Hepatocyte (in vitro differentiated cells): ENCODE measurements around the gene MYO1B. TPM values are rescaled to one million over a fixed set of nuclear protein-coding genes. Genes with fewer than 3 reads are reported as not detected.

Experiments used
- DNase-seq: peaks from one replicate; pipeline ENCODE4 v3.0.0-alpha.2; 2016; ENCODE audit warnings: low spot score
- H2AFZ ChIP-seq: fragments of 200-600 bp; sonication (generic); 2 replicates; pipeline ENCODE4 v1.6.0; 2016; ENCODE audit warnings: antibody characterized with exemption, mild to moderate bottlenecking
- H3K27ac ChIP-seq: fragments of 200-600 bp; sonication (generic); 2 replicates; pipeline ENCODE4 v1.5.1; 2016; ENCODE audit warnings: mild to moderate bottlenecking
- H3K27me3 ChIP-seq: fragments of 200-600 bp; sonication (generic); 2 replicates; pipeline ENCODE4 v1.6.1; 2016
- H3K36me3 ChIP-seq: fragments of 200-600 bp; sonication (generic); replicated peaks from 2 replicates; pipeline ENCODE4 v1.5.1; 2016; ENCODE audit warnings: low read depth; ENCODE audit not compliant: insufficient read depth
- H3K4me1 ChIP-seq: fragments of 200-600 bp; sonication (generic); 2 replicates; pipeline ENCODE4 v1.5.1; 2016; ENCODE audit warnings: mild to moderate bottlenecking, moderate library complexity; ENCODE audit not compliant: insufficient read depth
- H3K4me2 ChIP-seq: fragments of 200-600 bp; sonication (generic); 2 replicates; pipeline ENCODE4 v1.6.0; 2016
- H3K4me3 ChIP-seq: fragments of 200-600 bp; sonication (generic); 2 replicates; pipeline ENCODE4 v1.5.1; 2016; ENCODE audit warnings: mild to moderate bottlenecking
- H3K79me2 ChIP-seq: fragments of 200-600 bp; sonication (generic); 2 replicates; pipeline ENCODE4 v1.6.0; 2017; ENCODE audit warnings: mild to moderate bottlenecking
- H3K9me2 ChIP-seq: fragments of 200-600 bp; sonication (generic); replicated peaks from 2 replicates; pipeline ENCODE4 v1.6.0; 2017; ENCODE audit warnings: mild to moderate bottlenecking; ENCODE audit not compliant: insufficient read depth
- H3K9me3 ChIP-seq: fragments of 200-600 bp; sonication (generic); 2 replicates; pipeline ENCODE4 v1.5.1; 2016; ENCODE audit warnings: low read depth, mild to moderate bottlenecking
- H4K20me1 ChIP-seq: fragments of 200-600 bp; sonication (generic); 2 replicates; pipeline ENCODE4 v1.6.0; 2016; ENCODE audit warnings: mild to moderate bottlenecking; ENCODE audit not compliant: insufficient read depth, poor library complexity, severe bottlenecking
- CTCF ChIP-seq: fragments of 200-600 bp; sonication (generic); IDR thresholded peaks from 2 replicates; pipeline ENCODE4 v1.5.1; 2016; ENCODE audit warnings: antibody characterized with exemption, mild to moderate bottlenecking; ENCODE audit not compliant: poor library complexity
- EZH2 ChIP-seq: fragments of 200-600 bp; sonication (generic); IDR thresholded peaks from 2 replicates; pipeline ENCODE4 v1.6.1; 2016; ENCODE audit warnings: antibody characterized with exemption, mild to moderate bottlenecking, borderline replicate concordance
- EZH2phosphoT487 ChIP-seq: fragments of 200-600 bp; sonication (generic); IDR thresholded peaks from one replicate; pipeline ENCODE4 v1.6.1; 2018; ENCODE audit warnings: antibody characterized with exemption, mild to moderate bottlenecking, low read depth, moderate library complexity; ENCODE audit not compliant: unreplicated experiment, severe bottlenecking
- WGBS: methylation state at CpG from one replicate; pipeline ENCODE4 v1.1.6; 2016; ENCODE audit warnings: low lambda C conversion rate; ENCODE audit errors: missing lambda C conversion rate; 5-methylcytosine and 5-hydroxymethylcytosine counted together
- polyA plus RNA-seq: library from polyadenylated mRNA; unstranded; fragments of >200 nt; fragmentation: Nextera tagmentation; extraction: Ambion mirVana; gene quantifications from 2 replicates; pipeline ENCODE4 v1.2.1, GENCODE V29; 2016
- total RNA-seq: library from RNA; depleted of rRNA; stranded (reverse); fragments of >200 nt; gene quantifications from 2 replicates; pipeline ENCODE4 v1.2.3, GENCODE V29; 2014

MYO1B gene
- total and polyA plus RNA-seq, 2 experiments from 2014 or later = 43.4 to 91.6 TPM

- WGBS = 73% methylated on average over 6 of the region's 6 CpGs
- Histone ChIP-seq H3K36me3 (no peaks in the 10 kb centered on the region), H3K9me3 (no peaks in the 10 kb centered on the region), H4K20me1 (no peaks in the 10 kb centered on the region), H3K4me3 (no peak overlapping the region), H3K79me2 (no peaks in the 10 kb centered on the region), H3K9me2 (no peaks in the 10 kb centered on the region), H2AFZ (no peak overlapping the region), H3K4me2 (no peak overlapping the region), H3K4me1 (no peaks in the 10 kb centered on the region), H3K27me3 (no peaks in the 10 kb centered on the region), H3K27ac (no peak overlapping the region)
- no peak for TF ChIP-seq CTCF
- TF ChIP-seq EZH2 = no peak
- TF ChIP-seq EZH2phosphoT487 = no peak
- no peak for DNase-seq
Measured at GRCh38 chr2:191410646-191411436, 165.6 kb downstream of the MYO1B start.

GRCh38 chr2:191411472-191411871, 166.3 kb downstream of the MYO1B start:
- Histone ChIP-seq H3K9me3 (no peaks in the 10 kb centered on the region), H3K4me1 (no peaks in the 10 kb centered on the region), H3K9me2 (no peaks in the 10 kb centered on the region), H3K27ac (no peak overlapping the region), H3K27me3 (no peaks in the 10 kb centered on the region), H3K4me3 (no peak overlapping the region), H4K20me1 (no peaks in the 10 kb centered on the region), H3K79me2 (no peaks in the 10 kb centered on the region), H2AFZ (no peak overlapping the region), H3K4me2 (no peak overlapping the region), H3K36me3 (no peaks in the 10 kb centered on the region)
- WGBS = 56% methylated on average over 5 of the region's 5 CpGs
- TF ChIP-seq EZH2phosphoT487 (no peak), CTCF (no peak), EZH2 (no peak)
- no peak for DNase-seq

- no peaks in the 10 kb centered on the region for H3K4me1 ChIP-seq
Measured at GRCh38 chr2:191412353-191412752, 167.1 kb downstream of the MYO1B start.

More at GRCh38 chr2:191412353-191412752, 167.1 kb downstream of the MYO1B start:
- TF ChIP-seq CTCF (no peak), EZH2 (no peak), EZH2phosphoT487 (no peak)
- Histone ChIP-seq H3K4me3 (no peak overlapping the region), H3K9me2 (no peaks in the 10 kb centered on the region), H3K27ac (no peak overlapping the region), H4K20me1 (no peaks in the 10 kb centered on the region), H3K36me3 (no peaks in the 10 kb centered on the region), H2AFZ (no peak overlapping the region), H3K4me2 (no peak overlapping the region), H3K79me2 (no peaks in the 10 kb centered on the region), H3K27me3 (no peaks in the 10 kb centered on the region), H3K9me3 (no peaks in the 10 kb centered on the region)
- DNase-seq = no peak
- WGBS = 74% methylated on average over 2 of the region's 2 CpGs
